Measurements from ENCODE around the gene ESX1. TPM values are rescaled to one million over a fixed set of nuclear protein-coding genes. Genes with fewer than 3 reads are reported as not detected.

ESX1 gene
- total RNA-seq (not detected), polyA plus RNA-seq (not detected)
- long read RNA-seq, donor 1: 0 reads
- long read RNA-seq, donor 2: 0 reads
- long read RNA-seq, donor 3: 0 reads
- long read RNA-seq, donor 4: 0 reads
- long read RNA-seq, donor 5: 0 reads
- long read RNA-seq, donor 6: 0 reads
- long read RNA-seq, donor 7: 0 reads
- long read RNA-seq, donor 8: 0 reads
- long read RNA-seq, donor 9: 0 reads
- long read RNA-seq, donor 10: 0 reads

GRCh38 chrX:104254442-104255115, at the start of gene ESX1:
Gene ESX1, minus strand, starts transcription at chrX:104254933. Its CDS starts 84 bp downstream, at chrX:104254849.
- TF ChIP-seq CTCF (IDR thresholded peaks at IDR 0.05) (no peak), POLR2A (IDR thresholded peaks at IDR 0.05) (no peak)
- 2 to 44% (median 26%) methylated on average over 42 to 56 of the region's 56 CpGs; no CpG with 5 or more reads in 1 of the 4 donors for WGBS, 4 donors
- DNase-seq: no peak
- no peaks in the 10 kb centered on the region for H3K4me1 ChIP-seq (replicated peaks in 1 of 2)
- H3K4me3 ChIP-seq: no peak within 1 kb of the TSS
- H3K27me3 ChIP-seq: peaks cover 66% of the 10 kb centered on the region
- no peak within 1 kb of the TSS for H3K27ac ChIP-seq
- H3K36me3 ChIP-seq (replicated peaks in 1 of 2): no peaks in the 10 kb centered on the region
- intact Hi-C loops (cut with DNase I): no loop called here
- no peaks in the 10 kb centered on the region for H3K9me3 ChIP-seq (replicated peaks in 1 of 3)

GRCh38 chrX:104295636-104296035, 40.9 kb upstream of the ESX1 start:
- Histone ChIP-seq H3K9me3 (replicated peaks in 1 of 3) (no peaks in the 10 kb centered on the region), H3K27me3 (peaks cover 18% of the 10 kb centered on the region), H3K4me3 (no peak overlapping the region), H3K4me1 (replicated peaks in 1 of 2) (no peaks in the 10 kb centered on the region), H3K36me3 (replicated peaks in 1 of 2) (no peaks in the 10 kb centered on the region), H3K27ac (no peak overlapping the region)
- intact Hi-C loops (cut with DNase I): no loop called here
- no peak for DNase-seq
- TF ChIP-seq CTCF (IDR thresholded peaks at IDR 0.05) (no peak), POLR2A (IDR thresholded peaks at IDR 0.05) (no peak)
- WGBS, 4 donors: 56 to 83% (median 65%) methylated on average over 1 of the region's 1 CpG

GRCh38 chrX:104288961-104289360, 34.2 kb upstream of the ESX1 start:
- H3K4me1 ChIP-seq (replicated peaks in 1 of 2): no peaks in the 10 kb centered on the region
- H3K9me3 ChIP-seq (replicated peaks in 1 of 3): no peaks in the 10 kb centered on the region
- H3K36me3 ChIP-seq (replicated peaks in 1 of 2): no peaks in the 10 kb centered on the region
- TF ChIP-seq CTCF (IDR thresholded peaks at IDR 0.05): no peak
- no peak for TF ChIP-seq POLR2A (IDR thresholded peaks at IDR 0.05)
- H3K27me3 ChIP-seq: peaks cover 36% of the 10 kb centered on the region
- no peak for DNase-seq
- H3K27ac ChIP-seq: no peak overlapping the region
- 43 to 60% (median 53%) methylated on average over 2 to 4 of the region's 4 CpGs for WGBS, 4 donors
- intact Hi-C loops (cut with DNase I): no loop called here
- no peak overlapping the region for H3K4me3 ChIP-seq

- TF ChIP-seq POLR2A (IDR thresholded peaks at IDR 0.05) (no peak), CTCF (IDR thresholded peaks at IDR 0.05) (no peak)
- Histone ChIP-seq H3K36me3 (replicated peaks in 1 of 2) (no peaks in the 10 kb centered on the region), H3K27ac (no peak overlapping the region), H3K9me3 (replicated peaks in 1 of 3) (no peaks in the 10 kb centered on the region), H3K27me3 (peaks cover 37% of the 10 kb centered on the region), H3K4me3 (no peak overlapping the region), H3K4me1 (replicated peaks in 1 of 2) (no peaks in the 10 kb centered on the region)
- DNase-seq: no peak
- intact Hi-C loops (cut with DNase I): no loop called here
- WGBS, 4 donors: 31 to 42% (median 34%) methylated on average over 1 to 5 of the region's 5 CpGs
Observed at GRCh38 chrX:104288269-104288668, 33.5 kb upstream of the ESX1 start.
